Ectodermal cell (in vitro differentiated cells): ENCODE data around the gene LRRC71.

Experiments
- H3K27ac ChIP-seq: 2 replicates; pipeline ENCODE4 v1.7.0; 2013; ENCODE audit warnings: mild to moderate bottlenecking, low read depth, low read length; ENCODE audit not compliant: insufficient read depth, poor library complexity, severe bottlenecking
- H3K27me3 ChIP-seq: 2 replicates; pipeline ENCODE4 v1.7.0; 2013; ENCODE audit warnings: mild to moderate bottlenecking, low read length; ENCODE audit not compliant: insufficient read depth, control insufficient read depth, poor library complexity, severe bottlenecking
- H3K36me3 ChIP-seq: one replicate; pipeline ENCODE4 v1.7.0; 2013; ENCODE audit warnings: low read length; ENCODE audit not compliant: control insufficient read depth, insufficient read depth
- H3K4me1 ChIP-seq: one replicate; pipeline ENCODE4 v1.7.0; 2013; ENCODE audit warnings: low read length; ENCODE audit not compliant: control insufficient read depth, insufficient read depth
- H3K4me3 ChIP-seq: 2 replicates; pipeline ENCODE4 v1.7.0; 2013; ENCODE audit warnings: low read depth, low read length, control low read depth; ENCODE audit not compliant: insufficient read depth
- H3K9me3 ChIP-seq: 2 replicates; pipeline ENCODE4 v1.7.0; 2013; ENCODE audit warnings: mild to moderate bottlenecking, low read length, moderate library complexity; ENCODE audit not compliant: control insufficient read depth
- WGBS, 2 experiments: methylation state at CpG; one replicate each; pipeline ENCODE4 v1.1.7; 2013; ENCODE audit warnings: missing lambda C conversion rate in 2 of 2; 5-methylcytosine and 5-hydroxymethylcytosine counted together

The LRRC71 gene

GRCh38 chr1:156881663-156882062, 38.8 kb upstream of the LRRC71 start:
- Histone ChIP-seq H3K27me3 (peaks cover 13% of the 10 kb centered on the region), H3K4me3 (no peak overlapping the region), H3K9me3 (no peaks in the 10 kb centered on the region), H3K36me3 (no peaks in the 10 kb centered on the region), H3K4me1 (peaks cover 20% of the 10 kb centered on the region), H3K27ac (no peak overlapping the region)
- 74 to 84% methylated on average over 4 of the region's 4 CpGs for WGBS, 2 experiments

- H3K27ac ChIP-seq: no peak overlapping the region
- no peak overlapping the region for H3K4me3 ChIP-seq
- no peaks in the 10 kb centered on the region for H3K9me3 ChIP-seq
- no peaks in the 10 kb centered on the region for H3K36me3 ChIP-seq
- H3K4me1 ChIP-seq: peaks cover 26% of the 10 kb centered on the region
- 84 to 88% methylated on average over 3 of the region's 3 CpGs for WGBS, 2 experiments
- peaks cover 9% of the 10 kb centered on the region for H3K27me3 ChIP-seq
Measured at GRCh38 chr1:156882543-156882942, 37.9 kb upstream of the LRRC71 start.

- no peaks in the 10 kb centered on the region for H3K9me3 ChIP-seq
- H3K36me3 ChIP-seq: no peaks in the 10 kb centered on the region
- H3K27me3 ChIP-seq: peaks cover 3% of the 10 kb centered on the region
- WGBS, 2 experiments: 79 to 80% methylated on average over 7 of the region's 7 CpGs
- H3K4me1 ChIP-seq: peaks cover 30% of the 10 kb centered on the region
- H3K27ac ChIP-seq: no peak overlapping the region
- H3K4me3 ChIP-seq: no peak overlapping the region
Measured at GRCh38 chr1:156883919-156884318, 36.5 kb upstream of the LRRC71 start.

GRCh38 chr1:156884560-156885184, 35.8 kb upstream of the LRRC71 start:
- H3K9me3 ChIP-seq: no peaks in the 10 kb centered on the region
- H3K4me1 ChIP-seq: peaks cover 30% of the 10 kb centered on the region
- H3K36me3 ChIP-seq: no peaks in the 10 kb centered on the region
- peaks cover 3% of the 10 kb centered on the region for H3K27me3 ChIP-seq
- H3K27ac ChIP-seq: no peak overlapping the region
- WGBS, 2 experiments: 32 to 33% methylated on average over 10 of the region's 10 CpGs
- H3K4me3 ChIP-seq: no peak overlapping the region

- Histone ChIP-seq H3K27ac (no peak overlapping the region), H3K27me3 (peaks cover 5% of the 10 kb centered on the region), H3K9me3 (no peaks in the 10 kb centered on the region), H3K4me1 (peaks cover 30% of the 10 kb centered on the region), H3K4me3 (no peak overlapping the region), H3K36me3 (no peaks in the 10 kb centered on the region)
- WGBS, 2 experiments: no CpG with 5 or more reads among the region's 1 CpG
Measured at GRCh38 chr1:156885314-156885713, 35.1 kb upstream of the LRRC71 start.

GRCh38 chr1:156885880-156886355, 34.5 kb upstream of the LRRC71 start:
- Histone ChIP-seq H3K27ac (no peak overlapping the region), H3K4me1 (peaks cover 30% of the 10 kb centered on the region), H3K9me3 (no peaks in the 10 kb centered on the region), H3K36me3 (no peaks in the 10 kb centered on the region), H3K4me3 (no peak overlapping the region), H3K27me3 (peaks cover 11% of the 10 kb centered on the region)
- WGBS, 2 experiments: 66 to 68% methylated on average over 13 of the region's 13 CpGs

- Histone ChIP-seq H3K27ac (no peak overlapping the region), H3K4me3 (no peak overlapping the region), H3K36me3 (no peaks in the 10 kb centered on the region), H3K27me3 (peaks cover 20% of the 10 kb centered on the region), H3K9me3 (no peaks in the 10 kb centered on the region), H3K4me1 (peaks cover 30% of the 10 kb centered on the region)
- WGBS, 2 experiments: 37 to 40% methylated on average over 5 to 6 of the region's 6 CpGs
Measured at GRCh38 chr1:156886583-156887281, 33.7 kb upstream of the LRRC71 start.

- Histone ChIP-seq H3K36me3 (no peaks in the 10 kb centered on the region), H3K27me3 (peaks cover 25% of the 10 kb centered on the region), H3K9me3 (no peaks in the 10 kb centered on the region), H3K27ac (no peak overlapping the region), H3K4me3 (no peak overlapping the region), H3K4me1 (peaks cover 30% of the 10 kb centered on the region)
- 15 to 19% methylated on average over 2 to 3 of the region's 3 CpGs for WGBS, 2 experiments
Measured at GRCh38 chr1:156887317-156887716, 33.1 kb upstream of the LRRC71 start.

- Histone ChIP-seq H3K9me3 (no peaks in the 10 kb centered on the region), H3K36me3 (no peaks in the 10 kb centered on the region), H3K4me3 (no peak overlapping the region), H3K4me1 (peaks cover 30% of the 10 kb centered on the region), H3K27me3 (peaks cover 30% of the 10 kb centered on the region), H3K27ac (no peak overlapping the region)
- 22 to 29% methylated on average over 6 of the region's 6 CpGs for WGBS, 2 experiments
Measured at GRCh38 chr1:156887734-156888133, 32.7 kb upstream of the LRRC71 start.

- WGBS, 2 experiments: 46 to 50% methylated on average over 8 of the region's 8 CpGs
- Histone ChIP-seq H3K4me3 (no peak overlapping the region), H3K9me3 (no peaks in the 10 kb centered on the region), H3K27ac (no peak overlapping the region), H3K27me3 (peaks cover 48% of the 10 kb centered on the region), H3K4me1 (peaks cover 17% of the 10 kb centered on the region), H3K36me3 (no peaks in the 10 kb centered on the region)
Measured at GRCh38 chr1:156889802-156890580, 30.4 kb upstream of the LRRC71 start.
